Keratinocyte (primary cell): ENCODE measurements around the gene ZNF207.

ENCODE experiments used
- EZH2 ChIP-seq: IDR thresholded peaks from one replicate; pipeline ENCODE4 v1.6.1; 2012; ENCODE audit warnings: inconsistent platforms, mild to moderate bottlenecking, low read length, moderate library complexity
- TF ChIP-seq, protein P1 (sequence below), 3 experiments: IDR thresholded peaks in 1 of 3; conservative IDR thresholded peaks in 1 of 3; optimal IDR thresholded peaks in 1 of 3; 2 replicates in 2 of 3; 3 replicates in 1 of 3; pipeline versions ENCODE3 to v1.5.1; 2011; ENCODE audit warnings: low read length in 3 of 3, mild to moderate bottlenecking in 3 of 3, moderate library complexity in 2 of 3, control low read depth in 1 of 3, inconsistent platforms in 1 of 3; ENCODE audit not compliant: insufficient read depth in 2 of 3; ENCODE audit errors: extremely low read depth in 1 of 3

GRCh38 chr17:32349854-32350665 is at the start of gene ZNF207:
- TF ChIP-seq, protein P1, sequence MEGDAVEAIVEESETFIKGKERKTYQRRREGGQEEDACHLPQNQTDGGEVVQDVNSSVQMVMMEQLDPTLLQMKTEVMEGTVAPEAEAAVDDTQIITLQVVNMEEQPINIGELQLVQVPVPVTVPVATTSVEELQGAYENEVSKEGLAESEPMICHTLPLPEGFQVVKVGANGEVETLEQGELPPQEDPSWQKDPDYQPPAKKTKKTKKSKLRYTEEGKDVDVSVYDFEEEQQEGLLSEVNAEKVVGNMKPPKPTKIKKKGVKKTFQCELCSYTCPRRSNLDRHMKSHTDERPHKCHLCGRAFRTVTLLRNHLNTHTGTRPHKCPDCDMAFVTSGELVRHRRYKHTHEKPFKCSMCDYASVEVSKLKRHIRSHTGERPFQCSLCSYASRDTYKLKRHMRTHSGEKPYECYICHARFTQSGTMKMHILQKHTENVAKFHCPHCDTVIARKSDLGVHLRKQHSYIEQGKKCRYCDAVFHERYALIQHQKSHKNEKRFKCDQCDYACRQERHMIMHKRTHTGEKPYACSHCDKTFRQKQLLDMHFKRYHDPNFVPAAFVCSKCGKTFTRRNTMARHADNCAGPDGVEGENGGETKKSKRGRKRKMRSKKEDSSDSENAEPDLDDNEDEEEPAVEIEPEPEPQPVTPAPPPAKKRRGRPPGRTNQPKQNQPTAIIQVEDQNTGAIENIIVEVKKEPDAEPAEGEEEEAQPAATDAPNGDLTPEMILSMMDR (optimal IDR thresholded peaks at IDR 0.05 in 1 of 3, IDR thresholded peaks at IDR 0.05 in 1 of 3, conservative IDR thresholded peaks at IDR 0.05 in 1 of 3; ENCODE audit: extremely low read depth in 1 of 3, insufficient read depth in 2 of 3, low read length in 3 of 3) = no peak
- TF ChIP-seq EZH2 = no peak
